A549 (cell line): ENCODE measurements around the gene CNNM2. TPM values are rescaled to one million over a fixed set of nuclear protein-coding genes. Genes with fewer than 3 reads are reported as not detected.

ENCODE experiments used
- ATAC-seq, 2 experiments: fragments of 200-7000 bp in 1 of 2; fragments of >200 bp in 1 of 2; cut with Nextera tagmentation in 1 of 2; cut with Tn5 transposase in 1 of 2; 3 replicates each; pipeline versions ENCODE4 v1.8.0 to v1.9.1; 2018 to 2020; ENCODE audit warnings: mild to moderate bottlenecking in 1 of 2, moderate library complexity in 1 of 2
- CTCF ChIA-PET: fragments of 300-600 bp; sonication (Branson Sonifier 250); formaldehyde crosslinking; extraction: SDS; loops from one replicate; lab custom pipeline; 2021; ENCODE audit warnings: antibody characterized with exemption, inconsistent platforms; lab: Yijun Ruan, JAX
- POLR2A ChIA-PET: fragments of 350-600 bp; formaldehyde crosslinking; extraction: SDS; loops from one replicate; lab custom pipeline; 2021; ENCODE audit warnings: antibody characterized with exemption, inconsistent platforms; lab: Yijun Ruan, JAX
- DNase-seq, 2 experiments: peaks; one replicate each; pipeline versions ENCODE4 v3.0.0 to v3.0.0-alpha.2; 2011 to 2016; ENCODE audit warnings: low read depth in 1 of 2, low spot score in 1 of 2
- FAIRE-seq: peaks from 2 replicates; lab custom pipeline; 2011; peaks lifted over from hg19 to GRCh38; lab: Jason Lieb, UNC
- H3K27ac ChIP-seq, 2 experiments: fragments of >200 bp; sonication (Bioruptor Twin); formaldehyde crosslinking; 3 replicates each; pipeline ENCODE4 v1.5.1; 2016 to 2017
- H3K4me1 ChIP-seq: fragments of >200 bp; sonication (Bioruptor Twin); formaldehyde crosslinking; 3 replicates; pipeline ENCODE4 v1.6.1; 2016
- H3K4me2 ChIP-seq: fragments of >200 bp; sonication (Bioruptor Twin); formaldehyde crosslinking; 3 replicates; pipeline ENCODE4 v1.6.1; 2016
- H3K4me3 ChIP-seq: fragments of >200 bp; sonication (Bioruptor Twin); formaldehyde crosslinking; 3 replicates; pipeline ENCODE4 v1.5.1; 2016
- H3K9me3 ChIP-seq: fragments of >200 bp; sonication (Bioruptor Twin); formaldehyde crosslinking; 3 replicates; pipeline ENCODE4 v1.6.1; 2016
- BCL3 ChIP-seq: fragments of >200 bp; sonication (Bioruptor Twin); formaldehyde crosslinking; IDR thresholded peaks from 3 replicates; pipeline ENCODE4 v1.6.1; 2016
- BHLHE40 ChIP-seq: IDR thresholded peaks from 2 replicates; pipeline ENCODE4 v1.6.1; 2012; ENCODE audit warnings: low read depth, low read length, inconsistent platforms
- CBX2 ChIP-seq: fragments of 200-600 bp; sonication (generic); IDR thresholded peaks from 2 replicates; pipeline ENCODE4 v1.6.1; 2016; ENCODE audit warnings: low read depth, mild to moderate bottlenecking, borderline replicate concordance
- CBX8 ChIP-seq: fragments of 200-600 bp; sonication (generic); IDR thresholded peaks from 2 replicates; pipeline ENCODE4 v1.6.1; 2016
- CTCF ChIP-seq: fragments of >200 bp; sonication (Bioruptor Twin); formaldehyde crosslinking; IDR thresholded peaks from 3 replicates; pipeline ENCODE4 v1.5.1; 2016
- E2F6 ChIP-seq: IDR thresholded peaks from 2 replicates; pipeline ENCODE4 v1.6.1; 2012; ENCODE audit warnings: low read depth, borderline replicate concordance
- EHF ChIP-seq: fragments of 250-450 bp; sonication (Bioruptor Pico); IDR thresholded peaks from 2 replicates; pipeline ENCODE4 v1.5.0; 2020; ENCODE audit warnings: mild to moderate bottlenecking
- EHMT2 ChIP-seq: fragments of 200-600 bp; sonication (generic); IDR thresholded peaks from 2 replicates; pipeline ENCODE4 v1.6.1; 2016; ENCODE audit warnings: antibody characterized with exemption, low read depth, mild to moderate bottlenecking, moderate library complexity
- ESRRA ChIP-seq: fragments of 150-350 bp; IDR thresholded peaks from 2 replicates; pipeline ENCODE4 v1.6.1; 2014; ENCODE audit warnings: mild to moderate bottlenecking, low read length, borderline replicate concordance
- FOSL2 ChIP-seq, 2 experiments: fragments of 450-650 bp in 1 of 2; fragments of >200 bp in 1 of 2; sonication (Bioruptor Twin) in 1 of 2; formaldehyde crosslinking; IDR thresholded peaks; 2 replicates each; pipeline versions ENCODE4 v1.5.0 to v1.6.1; 2016 to 2020; ENCODE audit warnings: mild to moderate bottlenecking in 1 of 2, moderate library complexity in 1 of 2
- FOXS1 ChIP-seq: fragments of 250-450 bp; sonication (Bioruptor Pico); IDR thresholded peaks from 2 replicates; pipeline ENCODE4 v1.5.0; 2020; ENCODE audit warnings: mild to moderate bottlenecking, moderate library complexity
- GATA3 ChIP-seq: IDR thresholded peaks from 2 replicates; pipeline ENCODE4 v1.6.1; 2012; ENCODE audit warnings: borderline replicate concordance
- HDAC2 ChIP-seq: fragments of 200-600 bp; sonication (generic); IDR thresholded peaks from 2 replicates; pipeline ENCODE4 v1.6.1; 2016
- HES2 ChIP-seq: fragments of >200 bp; sonication (Bioruptor Twin); formaldehyde crosslinking; IDR thresholded peaks from 2 replicates; pipeline ENCODE4 v1.6.1; 2016
- HMGXB4 ChIP-seq: fragments of 250-450 bp; sonication (Bioruptor Pico); IDR thresholded peaks from 2 replicates; pipeline ENCODE4 v1.5.0; 2021; ENCODE audit warnings: mild to moderate bottlenecking, moderate library complexity, borderline replicate concordance
- HOXB13 ChIP-seq: fragments of 250-450 bp; sonication (Bioruptor Pico); IDR thresholded peaks from 2 replicates; pipeline ENCODE4 v1.5.0; 2020; ENCODE audit warnings: low read depth, mild to moderate bottlenecking, moderate library complexity
- HOXB5 ChIP-seq: fragments of 250-450 bp; sonication (Bioruptor Pico); IDR thresholded peaks from 2 replicates; pipeline ENCODE4 v1.5.0; 2020; ENCODE audit warnings: mild to moderate bottlenecking, moderate library complexity
- JUNB ChIP-seq: fragments of >200 bp; sonication (Bioruptor Twin); formaldehyde crosslinking; IDR thresholded peaks from 2 replicates; pipeline ENCODE4 v1.6.1; 2016
- KDM1A ChIP-seq: fragments of 200-600 bp; sonication (generic); IDR thresholded peaks from 2 replicates; pipeline ENCODE4 v1.6.1; 2016; ENCODE audit warnings: low read depth, mild to moderate bottlenecking
- MYC ChIP-seq: IDR thresholded peaks from 2 replicates; pipeline ENCODE4 v1.6.1; 2012; ENCODE audit warnings: mild to moderate bottlenecking, inconsistent platforms, low read length, improper control_type of control experiment, borderline replicate concordance
- PBX3 ChIP-seq: IDR thresholded peaks from 2 replicates; pipeline ENCODE4 v1.6.1; 2012
- PHF8 ChIP-seq: fragments of 200-600 bp; sonication (generic); IDR thresholded peaks from 2 replicates; pipeline ENCODE4 v1.6.1; 2016; ENCODE audit warnings: low read depth, mild to moderate bottlenecking, antibody characterized with exemption, moderate library complexity, borderline replicate concordance
- REST ChIP-seq: fragments of 200-600 bp; sonication (generic); IDR thresholded peaks from 2 replicates; pipeline ENCODE4 v1.6.1; 2016; ENCODE audit warnings: antibody characterized with exemption, mild to moderate bottlenecking, moderate library complexity
- RNF2 ChIP-seq: fragments of 200-600 bp; sonication (generic); IDR thresholded peaks from 2 replicates; pipeline ENCODE4 v1.6.1; 2016; ENCODE audit warnings: low read depth, mild to moderate bottlenecking, antibody characterized with exemption, moderate library complexity, borderline replicate concordance
- SMC3 ChIP-seq: fragments of >200 bp; sonication (Bioruptor Twin); formaldehyde crosslinking; IDR thresholded peaks from 3 replicates; pipeline ENCODE4 v1.6.1; 2018; ENCODE audit warnings: inconsistent platforms
- SREBF2 ChIP-seq: fragments of 450-650 bp; IDR thresholded peaks from 2 replicates; pipeline ENCODE4 v1.6.1; 2014; ENCODE audit warnings: mild to moderate bottlenecking, moderate library complexity
- TP53 ChIP-seq: fragments of 250-450 bp; sonication (Bioruptor Pico); IDR thresholded peaks from 2 replicates; pipeline ENCODE4 v1.5.0; 2021; ENCODE audit warnings: mild to moderate bottlenecking, moderate library complexity
- ZFP36 ChIP-seq: fragments of 450-650 bp; IDR thresholded peaks from 2 replicates; pipeline ENCODE4 v1.6.1; 2014; ENCODE audit warnings: borderline replicate concordance; ENCODE audit not compliant: partially characterized antibody
- WGBS: methylation state at CpG from one replicate; pipeline ENCODE4 v1.1.6; 2017; ENCODE audit errors: missing lambda C conversion rate; 5-methylcytosine and 5-hydroxymethylcytosine counted together
- polyA plus RNA-seq, 4 experiments: library from polyadenylated mRNA; depleted of rRNA in 3 of 4; stranded (reverse); fragments of >200 nt; fragmentation: RNase III in 1 of 4; extraction: RNeasy Plus Mini Kit Qiagen cat#74134 plus additional on column Dnase treatment in 1 of 4; gene quantifications; 2 replicates in 3 of 4; 3 replicates in 1 of 4; pipeline ENCODE4 v1.2.3, GENCODE V29; 2011 to 2017

CNNM2 gene
- polyA plus RNA-seq, 2 of the 4 experiments (the other 2 are of a cell fraction) = 6.4 to 6.9 TPM

- peaks cover 10% of the 10 kb centered on the region for H3K4me1 ChIP-seq
- DNase-seq (no peak), ATAC-seq (no peak), FAIRE-seq (no peak)
- WGBS = 85% methylated on average over 1 of the region's 1 CpG
- H3K4me3 ChIP-seq = no peak overlapping the region
- no peak for TF ChIP-seq E2F6
- TF ChIP-seq HES2 = no peak
- TF ChIP-seq CBX8 = no peak
- TF ChIP-seq TP53 (CRISPR knock-in tag) = no peak
- no peak for TF ChIP-seq JUNB
- TF ChIP-seq BHLHE40 = no peak
- TF ChIP-seq PHF8 = no peak
- TF ChIP-seq PBX3 = no peak
- no peak for TF ChIP-seq SREBF2
- no peak for TF ChIP-seq GATA3
- no peak for TF ChIP-seq RNF2
- no peak for TF ChIP-seq ZFP36
- H3K27ac ChIP-seq = no peak overlapping the region
- POLR2A ChIA-PET = no interaction called here
- H3K9me3 ChIP-seq = no peaks in the 10 kb centered on the region
- no peak overlapping the region for H3K4me2 ChIP-seq
- CTCF ChIA-PET = interaction anchor here (0.8 to 1.5 kb wide), 3 partner anchors 10 to 67 kb away, joined by 3 to 4 read pairs (median 3); no protein-coding TSS in a partner anchor
Observed at GRCh38 chr10:102984086-102984485, 66.0 kb downstream of the CNNM2 start.

GRCh38 chr10:102985811-102986210, 67.7 kb downstream of the CNNM2 start:
- Histone ChIP-seq H3K4me2 (no peak overlapping the region), H3K4me3 (no peak overlapping the region), H3K27ac (no peak overlapping the region), H3K4me1 (peaks cover 17% of the 10 kb centered on the region), H3K9me3 (no peaks in the 10 kb centered on the region)
- 57% methylated on average over 1 of the region's 1 CpG for WGBS
- POLR2A ChIA-PET = no interaction called here
- peak; percentile 70 for FAIRE-seq
- no peak for DNase-seq
- CTCF ChIA-PET = interaction anchor here (0.6 to 1.9 kb wide), 7 partner anchors 9 to 185 kb away, joined by 3 to 8 read pairs (median 3); partner anchors contain the start of gene CNNM2
- ATAC-seq = no peak
- TF ChIP-seq SMC3 (no peak), MYC (no peak), RNF2 (no peak), FOSL2 (IDR thresholded peaks at IDR 0.05) (no peak), FOSL2 (CRISPR knock-in tag; IDR thresholded peaks at IDR 0.05) (no peak), CBX2 (no peak), REST (no peak), HOXB5 (CRISPR knock-in tag) (no peak), HDAC2 (no peak), KDM1A (no peak), EHMT2 (no peak), CTCF (no peak), HOXB13 (CRISPR knock-in tag) (no peak), CBX8 (no peak), EHF (no peak), HMGXB4 (CRISPR knock-in tag) (no peak), FOXS1 (CRISPR knock-in tag) (no peak), ESRRA (no peak), BCL3 (no peak)
